ENCODE measurements around the gene SYT1.

DNA sequence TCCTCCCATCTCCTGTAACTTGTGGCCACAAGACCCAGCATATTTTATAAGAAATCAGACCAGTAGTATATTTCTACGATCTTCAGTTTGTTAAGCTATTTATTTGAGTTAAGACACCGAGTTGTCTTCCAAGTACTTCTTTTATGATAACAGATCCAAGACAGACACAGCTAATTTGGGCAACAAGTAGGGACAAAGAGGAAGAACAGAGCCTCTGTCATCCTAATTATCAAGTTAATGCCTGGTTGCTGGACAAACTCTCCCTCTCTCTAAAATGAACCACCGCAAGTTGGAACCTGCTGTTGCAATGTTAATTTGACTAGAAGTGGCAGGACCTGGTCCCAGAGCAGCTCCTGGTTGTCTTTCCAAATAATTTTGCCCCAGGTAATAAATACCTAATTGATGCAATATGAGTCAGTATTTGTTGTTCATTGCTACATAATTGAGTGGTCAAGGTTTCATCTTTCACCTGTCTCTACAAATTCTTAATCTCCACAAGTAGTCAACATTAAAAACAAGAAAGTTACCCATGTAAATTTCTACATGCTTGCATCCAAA, 502.5 kb downstream of the SYT1 start:
- TF ChIP-seq, protein P1, sequence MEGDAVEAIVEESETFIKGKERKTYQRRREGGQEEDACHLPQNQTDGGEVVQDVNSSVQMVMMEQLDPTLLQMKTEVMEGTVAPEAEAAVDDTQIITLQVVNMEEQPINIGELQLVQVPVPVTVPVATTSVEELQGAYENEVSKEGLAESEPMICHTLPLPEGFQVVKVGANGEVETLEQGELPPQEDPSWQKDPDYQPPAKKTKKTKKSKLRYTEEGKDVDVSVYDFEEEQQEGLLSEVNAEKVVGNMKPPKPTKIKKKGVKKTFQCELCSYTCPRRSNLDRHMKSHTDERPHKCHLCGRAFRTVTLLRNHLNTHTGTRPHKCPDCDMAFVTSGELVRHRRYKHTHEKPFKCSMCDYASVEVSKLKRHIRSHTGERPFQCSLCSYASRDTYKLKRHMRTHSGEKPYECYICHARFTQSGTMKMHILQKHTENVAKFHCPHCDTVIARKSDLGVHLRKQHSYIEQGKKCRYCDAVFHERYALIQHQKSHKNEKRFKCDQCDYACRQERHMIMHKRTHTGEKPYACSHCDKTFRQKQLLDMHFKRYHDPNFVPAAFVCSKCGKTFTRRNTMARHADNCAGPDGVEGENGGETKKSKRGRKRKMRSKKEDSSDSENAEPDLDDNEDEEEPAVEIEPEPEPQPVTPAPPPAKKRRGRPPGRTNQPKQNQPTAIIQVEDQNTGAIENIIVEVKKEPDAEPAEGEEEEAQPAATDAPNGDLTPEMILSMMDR (conservative IDR thresholded peaks at IDR 0.05 in 1 of 2, IDR thresholded peaks at IDR 0.05 in 1 of 2; ENCODE audit: low read depth in 1 of 2, low read length in 2 of 2) = no peak
- no peak for TF ChIP-seq EZH2 (IDR thresholded peaks at IDR 0.05; ENCODE audit: low read length, missing control alignments)
